ENCODE data around the gene OLFM1.

Gene OLFM1

DNA sequence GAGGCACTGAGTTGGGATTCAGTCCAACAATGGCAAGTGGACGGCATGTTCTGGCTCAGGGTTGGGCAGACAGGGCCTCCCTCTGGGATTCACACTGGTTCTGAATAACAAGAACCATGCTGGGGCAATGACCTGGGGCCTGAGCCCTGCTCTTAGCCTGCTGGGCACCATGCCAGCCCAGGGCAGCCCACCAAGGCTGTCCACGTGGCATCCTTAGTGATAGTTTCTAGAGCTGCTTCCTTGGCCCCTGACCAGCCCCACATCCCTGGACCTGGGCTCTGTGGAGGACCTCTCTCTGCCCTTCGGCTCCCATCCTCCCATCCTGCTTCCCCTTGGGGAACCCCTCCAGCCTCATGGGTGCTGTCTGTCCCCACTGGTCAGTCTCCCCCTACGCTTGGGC, 22.3 kb upstream of the OLFM1 start:
- H3K9me3 ChIP-seq (ENCODE audit: severe bottlenecking): peaks cover 3% of the 10 kb centered on the region
- H3K27ac ChIP-seq (ENCODE audit: poor library complexity, severe bottlenecking): no peak overlapping the region
- H3K4me3 ChIP-seq (ENCODE audit: severe bottlenecking): no peak overlapping the region
- DNase-seq (ENCODE audit: low spot score) (no peak), ATAC-seq (ENCODE audit: low read depth) (no peak)
- no peaks in the 10 kb centered on the region for H3K36me3 ChIP-seq (ENCODE audit: low read depth)
- H3K4me1 ChIP-seq (ENCODE audit: insufficient read depth, poor library complexity, severe bottlenecking): no peaks in the 10 kb centered on the region
- TF ChIP-seq, protein P1, sequence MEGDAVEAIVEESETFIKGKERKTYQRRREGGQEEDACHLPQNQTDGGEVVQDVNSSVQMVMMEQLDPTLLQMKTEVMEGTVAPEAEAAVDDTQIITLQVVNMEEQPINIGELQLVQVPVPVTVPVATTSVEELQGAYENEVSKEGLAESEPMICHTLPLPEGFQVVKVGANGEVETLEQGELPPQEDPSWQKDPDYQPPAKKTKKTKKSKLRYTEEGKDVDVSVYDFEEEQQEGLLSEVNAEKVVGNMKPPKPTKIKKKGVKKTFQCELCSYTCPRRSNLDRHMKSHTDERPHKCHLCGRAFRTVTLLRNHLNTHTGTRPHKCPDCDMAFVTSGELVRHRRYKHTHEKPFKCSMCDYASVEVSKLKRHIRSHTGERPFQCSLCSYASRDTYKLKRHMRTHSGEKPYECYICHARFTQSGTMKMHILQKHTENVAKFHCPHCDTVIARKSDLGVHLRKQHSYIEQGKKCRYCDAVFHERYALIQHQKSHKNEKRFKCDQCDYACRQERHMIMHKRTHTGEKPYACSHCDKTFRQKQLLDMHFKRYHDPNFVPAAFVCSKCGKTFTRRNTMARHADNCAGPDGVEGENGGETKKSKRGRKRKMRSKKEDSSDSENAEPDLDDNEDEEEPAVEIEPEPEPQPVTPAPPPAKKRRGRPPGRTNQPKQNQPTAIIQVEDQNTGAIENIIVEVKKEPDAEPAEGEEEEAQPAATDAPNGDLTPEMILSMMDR (IDR thresholded peaks at IDR 0.05; ENCODE audit: poor library complexity, severe bottlenecking): no peak
- H3K27me3 ChIP-seq (ENCODE audit: insufficient read depth, poor library complexity, severe bottlenecking): peaks cover 7% of the 10 kb centered on the region

GRCh38 chr9:135065804-135066203, 21.7 kb upstream of the OLFM1 start:
- Histone ChIP-seq H3K36me3 (ENCODE audit: low read depth) (no peaks in the 10 kb centered on the region), H3K27ac (ENCODE audit: poor library complexity, severe bottlenecking) (no peak overlapping the region), H3K27me3 (ENCODE audit: insufficient read depth, poor library complexity, severe bottlenecking) (peaks cover 4% of the 10 kb centered on the region), H3K4me3 (ENCODE audit: severe bottlenecking) (no peak overlapping the region), H3K9me3 (ENCODE audit: severe bottlenecking) (peaks cover 3% of the 10 kb centered on the region), H3K4me1 (ENCODE audit: insufficient read depth, poor library complexity, severe bottlenecking) (no peaks in the 10 kb centered on the region)
- TF ChIP-seq, protein P1 (IDR thresholded peaks at IDR 0.05; ENCODE audit: poor library complexity, severe bottlenecking): no peak
- ATAC-seq (ENCODE audit: low read depth) (no peak), DNase-seq (ENCODE audit: low spot score) (peak; percentile 10)

DNA sequence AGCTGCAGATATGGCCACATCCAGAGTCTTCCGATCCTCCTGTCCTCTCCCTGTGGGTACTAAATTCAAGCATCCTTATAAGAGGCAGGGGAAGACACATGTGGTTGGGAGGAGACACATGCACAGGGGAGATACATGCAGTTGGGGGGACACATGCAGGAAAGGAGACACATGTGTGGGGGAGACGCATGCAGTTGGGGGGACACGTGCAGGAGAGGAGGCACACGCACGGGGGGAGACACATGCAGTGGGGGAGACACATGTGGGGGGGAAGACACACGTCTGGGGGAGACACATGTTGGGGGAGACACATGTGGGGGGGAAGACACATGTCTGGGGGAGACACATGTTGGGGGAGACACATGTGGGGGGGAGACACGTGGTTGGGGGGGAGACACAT, 21.2 kb upstream of the OLFM1 start:
- DNase-seq (ENCODE audit: low spot score) (peak; percentile 6), ATAC-seq (ENCODE audit: low read depth) (no peak)
- Histone ChIP-seq H3K4me1 (ENCODE audit: insufficient read depth, poor library complexity, severe bottlenecking) (no peaks in the 10 kb centered on the region), H3K27ac (ENCODE audit: poor library complexity, severe bottlenecking) (no peak overlapping the region), H3K4me3 (ENCODE audit: severe bottlenecking) (no peak overlapping the region), H3K27me3 (ENCODE audit: insufficient read depth, poor library complexity, severe bottlenecking) (peaks cover 4% of the 10 kb centered on the region), H3K36me3 (ENCODE audit: low read depth) (no peaks in the 10 kb centered on the region), H3K9me3 (ENCODE audit: severe bottlenecking) (peaks cover 3% of the 10 kb centered on the region)
- TF ChIP-seq, protein P1 (IDR thresholded peaks at IDR 0.05; ENCODE audit: poor library complexity, severe bottlenecking): no peak

DNA sequence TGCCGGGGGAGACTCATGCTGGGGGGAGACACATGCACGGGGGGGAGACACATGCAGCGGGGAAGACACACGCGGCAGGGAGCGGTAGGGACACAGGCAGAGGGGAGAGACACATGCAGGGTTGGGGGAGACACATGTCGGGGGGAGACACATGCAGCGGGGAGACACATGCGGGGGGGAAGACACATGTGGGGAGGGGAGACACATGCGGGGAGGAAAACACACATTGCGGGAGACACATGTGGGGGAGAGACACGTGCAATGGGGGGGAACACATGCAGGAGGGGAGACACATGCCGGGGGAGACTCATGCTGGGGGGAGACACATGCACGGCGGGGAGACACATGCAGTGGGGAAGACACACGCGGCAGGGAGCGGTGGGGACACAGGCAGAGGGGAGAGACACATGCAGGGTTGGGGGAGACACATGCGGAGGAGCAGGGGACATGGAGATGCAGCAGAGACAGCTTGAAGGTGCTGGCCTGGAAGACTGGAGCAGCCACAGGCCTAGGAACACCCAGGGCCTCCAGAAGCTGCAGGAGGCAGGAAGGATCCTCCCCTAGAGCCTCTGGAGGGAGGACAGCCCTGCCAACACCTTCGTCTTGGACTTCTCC, 20.3 kb upstream of the OLFM1 start:
- H3K27ac ChIP-seq (ENCODE audit: poor library complexity, severe bottlenecking): no peak overlapping the region
- ATAC-seq (ENCODE audit: low read depth) (no peak), DNase-seq (ENCODE audit: low spot score) (peak; percentile 25)
- H3K36me3 ChIP-seq (ENCODE audit: low read depth): no peaks in the 10 kb centered on the region
- TF ChIP-seq, protein P1 (IDR thresholded peaks at IDR 0.05; ENCODE audit: poor library complexity, severe bottlenecking): no peak
- peaks cover 3% of the 10 kb centered on the region for H3K9me3 ChIP-seq (ENCODE audit: severe bottlenecking)
- H3K4me1 ChIP-seq (ENCODE audit: insufficient read depth, poor library complexity, severe bottlenecking): no peaks in the 10 kb centered on the region
- peaks cover 4% of the 10 kb centered on the region for H3K27me3 ChIP-seq (ENCODE audit: insufficient read depth, poor library complexity, severe bottlenecking)
- no peak overlapping the region for H3K4me3 ChIP-seq (ENCODE audit: severe bottlenecking)

GRCh38 chr9:135068776-135069415, 18.6 kb upstream of the OLFM1 start:
- H3K27me3 ChIP-seq (ENCODE audit: insufficient read depth, poor library complexity, severe bottlenecking): peaks cover 4% of the 10 kb centered on the region
- H3K9me3 ChIP-seq (ENCODE audit: severe bottlenecking): peaks cover under 1% of the 10 kb centered on the region
- no peak for ATAC-seq (ENCODE audit: low read depth)

More at GRCh38 chr9:135068776-135069415, 18.6 kb upstream of the OLFM1 start:
- TF ChIP-seq, protein P1 (IDR thresholded peaks at IDR 0.05; ENCODE audit: poor library complexity, severe bottlenecking): no peak
- Histone ChIP-seq H3K36me3 (ENCODE audit: low read depth) (no peaks in the 10 kb centered on the region), H3K4me3 (ENCODE audit: severe bottlenecking) (no peak overlapping the region), H3K27ac (ENCODE audit: poor library complexity, severe bottlenecking) (no peak overlapping the region), H3K4me1 (ENCODE audit: insufficient read depth, poor library complexity, severe bottlenecking) (no peaks in the 10 kb centered on the region)
- peak; percentile 30 for DNase-seq (ENCODE audit: low spot score)

Data from RWPE2 (cell line).